SK-N-SH (cell line): ENCODE measurements around the gene ANKRD1. TPM values are rescaled to one million over a fixed set of nuclear protein-coding genes. Genes with fewer than 3 reads are reported as not detected.

ENCODE experiments used
- CTCF ChIA-PET: fragments of 300-600, 350-600 bp; formaldehyde crosslinking; extraction: SDS; loops from one replicate; lab custom pipeline; 2021; lab: Yijun Ruan, JAX
- POLR2A ChIA-PET: fragments of 350-600 bp; sonication (Branson Sonifier 250); formaldehyde crosslinking; extraction: SDS; loops from one replicate; lab custom pipeline; 2020; ENCODE audit warnings: antibody characterized with exemption, inconsistent platforms; lab: Yijun Ruan, JAX
- DNase-seq: peaks from one replicate; pipeline ENCODE4 v3.0.0; 2012
- H2AFZ ChIP-seq: fragments of 200-600 bp; sonication (generic); 2 replicates; pipeline ENCODE4 v1.8.1; 2016; ENCODE audit warnings: antibody characterized with exemption, mild to moderate bottlenecking, low read depth
- H3F3A ChIP-seq: fragments of 200-600 bp; sonication (generic); replicated peaks from 2 replicates; pipeline ENCODE3; 2016; ENCODE audit warnings: antibody characterized with exemption, mild to moderate bottlenecking; ENCODE audit not compliant: insufficient read depth
- H3K27ac ChIP-seq, 2 experiments: fragments of 200-500 bp in 1 of 2; fragments of 200-600 bp in 1 of 2; sonication (Bioruptor generic) in 1 of 2; sonication (generic), shearing (Covaris generic) in 1 of 2; 2 replicates each; pipeline versions ENCODE4 v1.5.1 to v1.6.1; 2014 to 2016; ENCODE audit warnings: low read depth in 2 of 2, inconsistent platforms in 1 of 2, low read length in 1 of 2, mild to moderate bottlenecking in 1 of 2, mixed read lengths in 1 of 2
- H3K27me3 ChIP-seq: fragments of 200-600 bp; sonication (generic), shearing (Covaris generic); 2 replicates; pipeline ENCODE4 v1.6.1; 2016; ENCODE audit warnings: mixed run types; ENCODE audit not compliant: insufficient read depth
- H3K36me3 ChIP-seq, 2 experiments: fragments of 200-500 bp in 1 of 2; fragments of 200-600 bp in 1 of 2; sonication (Bioruptor generic) in 1 of 2; sonication (generic) in 1 of 2; replicated peaks in 1 of 2; 2 replicates each; pipeline versions ENCODE3 to v1.5.1; 2014 to 2016; ENCODE audit warnings: low read length in 1 of 2, mild to moderate bottlenecking in 1 of 2; ENCODE audit not compliant: insufficient read depth in 2 of 2, control insufficient read depth in 1 of 2
- H3K4me1 ChIP-seq, 2 experiments: fragments of 200-500 bp in 1 of 2; fragments of 200-600 bp in 1 of 2; sonication (Bioruptor generic) in 1 of 2; sonication (generic), shearing (Covaris generic) in 1 of 2; 2 replicates each; pipeline versions ENCODE4 v1.5.1 to v1.6.1; 2014 to 2016; ENCODE audit warnings: low read depth in 1 of 2, low read length in 1 of 2, mixed run types in 1 of 2; ENCODE audit not compliant: insufficient read depth in 2 of 2, control insufficient read depth in 1 of 2
- H3K4me2 ChIP-seq: fragments of 200-600 bp; sonication (generic), shearing (Covaris generic); 2 replicates; pipeline ENCODE4 v1.6.1; 2017; ENCODE audit warnings: mixed run types
- H3K4me3 ChIP-seq, 2 experiments: fragments of 200-500 bp in 1 of 2; fragments of 200-600 bp in 1 of 2; sonication (Bioruptor generic) in 1 of 2; sonication (generic), shearing (Covaris generic) in 1 of 2; 2 replicates each; pipeline versions ENCODE4 v1.5.1 to v1.8.1; 2014 to 2016; ENCODE audit warnings: low read depth in 2 of 2, inconsistent platforms in 1 of 2, low read length in 1 of 2, mild to moderate bottlenecking in 1 of 2, mixed read lengths in 1 of 2, moderate library complexity in 1 of 2
- H3K79me2 ChIP-seq: fragments of 200-600 bp; sonication (generic); 2 replicates; pipeline ENCODE4 v1.8.1; 2017; ENCODE audit warnings: mild to moderate bottlenecking; ENCODE audit not compliant: insufficient read depth
- H3K9ac ChIP-seq: fragments of 200-600 bp; sonication (generic); 2 replicates; pipeline ENCODE4 v1.6.1; 2017; ENCODE audit warnings: mixed run types
- H3K9me2 ChIP-seq: fragments of 200-600 bp; sonication (generic); 2 replicates; pipeline ENCODE4 v1.6.1; 2017; ENCODE audit warnings: mixed run types
- H3K9me3 ChIP-seq: fragments of 200-600 bp; sonication (generic); 2 replicates; pipeline ENCODE4 v1.6.1; 2017; ENCODE audit warnings: mixed run types, mild to moderate bottlenecking, moderate library complexity
- H4K20me1 ChIP-seq: fragments of 200-600 bp; sonication (generic); 2 replicates; pipeline ENCODE4 v1.6.1; 2017; ENCODE audit warnings: mild to moderate bottlenecking, mixed run types; ENCODE audit not compliant: insufficient read depth
- CHD2 ChIP-seq: fragments of 150-350 bp; IDR thresholded peaks from 2 replicates; pipeline ENCODE4 v1.6.1; 2018; ENCODE audit warnings: low read length; ENCODE audit not compliant: partially characterized antibody
- ELF1 ChIP-seq: IDR thresholded peaks from 2 replicates; pipeline ENCODE4 v1.4.0; 2012
- EP300 ChIP-seq, 2 experiments: IDR thresholded peaks; 2 replicates each; pipeline versions ENCODE4 v1.4.0 to v1.6.1; 2012; ENCODE audit warnings: borderline replicate concordance in 1 of 2, low read depth in 1 of 2, low read length in 1 of 2
- FOXM1 ChIP-seq: IDR thresholded peaks from 2 replicates; pipeline ENCODE4 v1.4.0; 2012; ENCODE audit warnings: low read depth, mild to moderate bottlenecking
- GATA2 ChIP-seq: sonication (generic); formaldehyde crosslinking; IDR thresholded peaks from 2 replicates; pipeline ENCODE4 v1.5.0; 2020; ENCODE audit warnings: mild to moderate bottlenecking, missing genetic modification reagents
- JUND ChIP-seq: IDR thresholded peaks from 2 replicates; pipeline ENCODE4 v1.4.0; 2012
- MEF2A ChIP-seq: IDR thresholded peaks from 2 replicates; pipeline ENCODE4 v1.4.0; 2012; ENCODE audit warnings: low read depth, borderline replicate concordance
- MXI1 ChIP-seq: IDR thresholded peaks from 2 replicates; pipeline ENCODE4 v1.6.1; 2012; ENCODE audit warnings: mild to moderate bottlenecking, low read depth, low read length, improper control_type of control experiment
- NFIC ChIP-seq: IDR thresholded peaks from 2 replicates; pipeline ENCODE4 v1.4.0; 2012; ENCODE audit warnings: borderline replicate concordance
- PBX3 ChIP-seq: IDR thresholded peaks from 2 replicates; pipeline ENCODE4; 2012
- POLR2AphosphoS5 ChIP-seq: IDR thresholded peaks from 2 replicates; pipeline ENCODE4 v1.6.1; 2012; ENCODE audit warnings: low read depth, low read length
- REST ChIP-seq: IDR thresholded peaks from 2 replicates; pipeline ENCODE4 v1.6.1; 2012; ENCODE audit warnings: mild to moderate bottlenecking, low read depth, low read length, moderate library complexity
- RXRA ChIP-seq: IDR thresholded peaks from 2 replicates; pipeline ENCODE4 v1.4.0; 2012; ENCODE audit warnings: low read depth, mild to moderate bottlenecking, borderline replicate concordance
- TCF12 ChIP-seq: IDR thresholded peaks from 2 replicates; pipeline ENCODE4 v1.4.0; 2012
- TEAD4 ChIP-seq: IDR thresholded peaks from 2 replicates; pipeline ENCODE4 v1.4.0; 2012; ENCODE audit warnings: mild to moderate bottlenecking, borderline replicate concordance; ENCODE audit not compliant: insufficient read depth
- YY1 ChIP-seq: IDR thresholded peaks from 2 replicates; pipeline ENCODE4 v1.4.0; 2012; ENCODE audit warnings: low read depth, mild to moderate bottlenecking
- WGBS: methylation state at CpG from one replicate; pipeline ENCODE4 v1.1.6; 2017; ENCODE audit warnings: low lambda C conversion rate; 5-methylcytosine and 5-hydroxymethylcytosine counted together
- polyA plus RNA-seq, 3 experiments: library from polyadenylated mRNA; depleted of rRNA; stranded (reverse); fragments of >200 nt; gene quantifications; 2 replicates each; pipeline ENCODE4 v1.2.3, GENCODE V29; 2012
- TF ChIP-seq, protein P1 (sequence below): IDR thresholded peaks from 2 replicates; pipeline ENCODE4 v1.4.0; 2012; ENCODE audit warnings: low read depth, borderline replicate concordance
- TF ChIP-seq, protein P2 (sequence below): IDR thresholded peaks from 2 replicates; pipeline ENCODE4 v1.4.0; 2012; ENCODE audit warnings: low read depth

ANKRD1 gene
- polyA plus RNA-seq, 1 of the 3 experiments (the other 2 are of a cell fraction), result 41.7 TPM

- Histone ChIP-seq H2AFZ (peak overlapping the region; percentile 30; the same call in 1 of the 2 replicates), H3K9me2 (no peaks in the 10 kb centered on the region), H3K4me1 (peaks cover 10 to 17% of the 10 kb centered on the region in 2 experiments), H3K9ac (no peak overlapping the region), H3K79me2 (peaks cover 11% of the 10 kb centered on the region; the same call in 1 of the 2 replicates), H3K36me3 (peaks cover 3 to 32% of the 10 kb centered on the region in 2 experiments), H3K9me3 (no peaks in the 10 kb centered on the region), H3F3A (peaks cover 58% of the 10 kb centered on the region), H3K27me3 (no peaks in the 10 kb centered on the region), H3K4me2 (peak overlapping the region; percentile 54; the same call in 1 of the 2 replicates), H4K20me1 (no peaks in the 10 kb centered on the region), H3K27ac (peak overlapping the region; percentile 62 to 91; a peak in 3 of 4 replicates), H3K4me3 (peak overlapping the region in 1 of 2 experiments; percentile 31; a peak in 1 of 4 replicates)
- WGBS, result 47% methylated on average over 3 of the region's 3 CpGs
- no peak for DNase-seq
- TF ChIP-seq TEAD4 (0 out of 2 replicates have a peak, but pooled peaks have one; percentile 42), TCF12 (peak; percentile 1; the same call in 1 of the 2 replicates), NFIC (no peak)
- ChIA-PET CTCF (interaction anchor here (1.1 to 3.6 kb wide), 6 partner anchors 9 to 380 kb away, joined by 3 to 21 read pairs (median 4); no protein-coding TSS in a partner anchor), POLR2A (no interaction called here)
Measured at GRCh38 chr10:90917968-90918318, 2.9 kb downstream of the ANKRD1 start.

- Histone ChIP-seq H4K20me1 (no peaks in the 10 kb centered on the region), H3K79me2 (peaks cover 11% of the 10 kb centered on the region; the same call in 1 of the 2 replicates), H3F3A (peaks cover 62% of the 10 kb centered on the region), H3K9me3 (no peaks in the 10 kb centered on the region), H3K36me3 (peaks cover 3 to 36% of the 10 kb centered on the region in 2 experiments), H2AFZ (peak overlapping the region; percentile 30; the same call in 1 of the 2 replicates), H3K9ac (peak overlapping the region; percentile 8; the same call in 1 of the 2 replicates), H3K27me3 (no peaks in the 10 kb centered on the region), H3K4me2 (peak overlapping the region; percentile 54; the same call in 1 of the 2 replicates), H3K27ac (peak overlapping the region; percentile 62 to 91; a peak in 3 of 4 replicates), H3K4me1 (peaks cover 10 to 17% of the 10 kb centered on the region in 2 experiments), H3K4me3 (peak overlapping the region in 1 of 2 experiments; percentile 31; a peak in 2 of 4 replicates), H3K9me2 (no peaks in the 10 kb centered on the region)
- TF ChIP-seq, protein P1, sequence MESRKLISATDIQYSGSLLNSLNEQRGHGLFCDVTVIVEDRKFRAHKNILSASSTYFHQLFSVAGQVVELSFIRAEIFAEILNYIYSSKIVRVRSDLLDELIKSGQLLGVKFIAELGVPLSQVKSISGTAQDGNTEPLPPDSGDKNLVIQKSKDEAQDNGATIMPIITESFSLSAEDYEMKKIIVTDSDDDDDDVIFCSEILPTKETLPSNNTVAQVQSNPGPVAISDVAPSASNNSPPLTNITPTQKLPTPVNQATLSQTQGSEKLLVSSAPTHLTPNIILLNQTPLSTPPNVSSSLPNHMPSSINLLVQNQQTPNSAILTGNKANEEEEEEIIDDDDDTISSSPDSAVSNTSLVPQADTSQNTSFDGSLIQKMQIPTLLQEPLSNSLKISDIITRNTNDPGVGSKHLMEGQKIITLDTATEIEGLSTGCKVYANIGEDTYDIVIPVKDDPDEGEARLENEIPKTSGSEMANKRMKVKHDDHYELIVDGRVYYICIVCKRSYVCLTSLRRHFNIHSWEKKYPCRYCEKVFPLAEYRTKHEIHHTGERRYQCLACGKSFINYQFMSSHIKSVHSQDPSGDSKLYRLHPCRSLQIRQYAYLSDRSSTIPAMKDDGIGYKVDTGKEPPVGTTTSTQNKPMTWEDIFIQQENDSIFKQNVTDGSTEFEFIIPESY, result 0 out of 2 replicates have a peak, but pooled peaks have one; percentile 16
- TF ChIP-seq, protein P2, sequence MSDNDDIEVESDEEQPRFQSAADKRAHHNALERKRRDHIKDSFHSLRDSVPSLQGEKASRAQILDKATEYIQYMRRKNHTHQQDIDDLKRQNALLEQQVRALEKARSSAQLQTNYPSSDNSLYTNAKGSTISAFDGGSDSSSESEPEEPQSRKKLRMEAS, result peak; percentile 29; the same call in 1 of the 2 replicates
- peak; percentile 36 for TF ChIP-seq CHD2
- TF ChIP-seq MEF2A, result 0 out of 2 replicates have a peak, but pooled peaks have one; percentile 36
- TF ChIP-seq NFIC, result peak; percentile 92
- peak; percentile 55; the same call in 1 of the 2 replicates for TF ChIP-seq RXRA
- TF ChIP-seq EP300 (IDR thresholded peaks at IDR 0.05; ENCODE audit: borderline replicate concordance in 1 of 2, low read depth in 1 of 2, low read length in 1 of 2), result peak; percentile 71 to 92
- TF ChIP-seq REST, result no peak
- no peak for TF ChIP-seq ELF1
- no peak for TF ChIP-seq MXI1
- TF ChIP-seq TEAD4, result peak; percentile 86
- TF ChIP-seq GATA2, result peak; percentile 37
- TF ChIP-seq TCF12, result peak; percentile 93
- peak; percentile 64 for TF ChIP-seq POLR2AphosphoS5
- TF ChIP-seq YY1, result no peak
- TF ChIP-seq FOXM1, result peak; percentile 85
- TF ChIP-seq PBX3, result peak; percentile 87
- TF ChIP-seq JUND, result peak; percentile 85
- DNase-seq, result peak; percentile 11
- 22% methylated on average over 8 of the region's 8 CpGs for WGBS
- CTCF ChIA-PET, result interaction anchor here (1.1 to 3.6 kb wide), 6 partner anchors 8 to 380 kb away, joined by 3 to 21 read pairs (median 4); no protein-coding TSS in a partner anchor
- POLR2A ChIA-PET, result no interaction called here
Measured at GRCh38 chr10:90917238-90917967, 3.5 kb downstream of the ANKRD1 start.
